Esophagus squamous epithelium (tissue), 5 donors: Measurements from ENCODE around the gene RET. TPM values are rescaled to one million over a fixed set of nuclear protein-coding genes. Genes with fewer than 3 reads are reported as not detected.

Source experiments
- DNase-seq: peaks from one replicate; lab custom pipeline; 2025; lab: John Stamatoyannopoulos, UW
- H3K27ac ChIP-seq, 4 donors: fragments of 200-600 bp; sonication (generic); one replicate each; pipeline ENCODE4 v1.5.1; 2016 to 2019; ENCODE audit warnings: mild to moderate bottlenecking in 1 of 4
- H3K27me3 ChIP-seq, 4 donors: fragments of 200-600 bp; sonication (generic); 1 replicate in 3 of 4; 2 replicates in 1 of 4; pipeline versions ENCODE4 v1.5.1 to v1.6.0; 2017 to 2021; ENCODE audit warnings: antibody characterized with exemption in 1 of 4
- H3K36me3 ChIP-seq, 3 donors: fragments of 200-600 bp; sonication (generic); one replicate each; pipeline ENCODE4 v1.5.1; 2016 to 2019
- H3K4me1 ChIP-seq, 3 donors: fragments of 200-600 bp; sonication (generic); one replicate each; pipeline ENCODE4 v1.5.1; 2017 to 2019
- H3K4me3 ChIP-seq, 4 donors: fragments of 200-600 bp; sonication (generic); 1 replicate in 3 of 4; 2 replicates in 1 of 4; pipeline ENCODE4 v1.5.1; 2016 to 2019; ENCODE audit warnings: mild to moderate bottlenecking in 2 of 4, moderate library complexity in 1 of 4
- H3K9me3 ChIP-seq, 3 donors: fragments of 200-600 bp; sonication (generic); one replicate each; pipeline ENCODE4 v1.5.1; 2016 to 2019
- POLR2A ChIP-seq, 4 donors: fragments of 450-650 bp; IDR thresholded peaks; one replicate each; pipeline ENCODE4 v1.6.1; 2017; ENCODE audit warnings: antibody characterized with exemption in 4 of 4, mild to moderate bottlenecking in 4 of 4, moderate library complexity in 3 of 4
- WGBS, 2 donors: methylation state at CpG; one replicate each; pipeline ENCODE4 v1.1.5; 2018; 5-methylcytosine and 5-hydroxymethylcytosine counted together
- intact Hi-C: fragments of 100-400 bp; cut with DNase I; formaldehyde crosslinking; loops from one replicate; pipeline ENCODE4 v1.15.0; 2022
- total RNA-seq, 4 donors: library from RNA; depleted of rRNA; stranded (reverse); fragments of >200 nt; gene quantifications; one replicate each; pipeline ENCODE4 v1.1.0, GENCODE V29; 2016
- TF ChIP-seq, protein P1 (sequence below), 6 experiments: fragments of 450-650 bp in 4 of 6; fragments of 200-600 bp in 2 of 6; sonication (generic) in 2 of 6; IDR thresholded peaks; one replicate each; pipeline ENCODE4 v1.5.1; 2016 to 2019; ENCODE audit warnings: antibody characterized with exemption in 6 of 6, mild to moderate bottlenecking in 4 of 6, moderate library complexity in 4 of 6
- donor health status: DM: yes; HTN: yes; CAD: no.

The RET gene
- total RNA-seq, 4 donors from 2014 or later, result 0.04 to 0.19 (median 0.11) TPM

DNA sequence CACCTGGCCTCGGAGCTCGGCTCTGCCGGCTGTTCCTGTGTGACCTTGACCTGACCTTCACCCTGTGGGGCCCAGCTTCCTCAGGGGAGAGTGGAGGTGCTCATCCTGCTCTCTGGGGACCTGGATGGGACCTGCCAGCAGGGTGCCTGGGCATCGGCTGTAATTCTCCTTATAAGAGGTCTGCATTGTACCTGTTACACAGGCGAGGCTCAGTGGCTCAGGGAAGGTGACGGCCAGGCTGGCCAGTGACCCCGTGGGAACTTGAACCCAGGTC lies 29.0 kb downstream of the RET start:
- WGBS, 2 donors, result 5 to 30% methylated on average over 2 to 3 of the region's 7 CpGs
- Histone ChIP-seq H3K4me1 (peaks cover 9 to 34% (median 28%) of the 10 kb centered on the region in 3 donors), H3K27ac (no peak overlapping the region), H3K9me3 (no peaks in the 10 kb centered on the region), H3K27me3 (peaks cover 0 to 43% (median 5%) of the 10 kb centered on the region in 4 donors), H3K4me3 (peak overlapping the region in 1 of 4 donors; percentile 76), H3K36me3 (no peaks in the 10 kb centered on the region)
- no peak for DNase-seq
- TF ChIP-seq, protein P1, sequence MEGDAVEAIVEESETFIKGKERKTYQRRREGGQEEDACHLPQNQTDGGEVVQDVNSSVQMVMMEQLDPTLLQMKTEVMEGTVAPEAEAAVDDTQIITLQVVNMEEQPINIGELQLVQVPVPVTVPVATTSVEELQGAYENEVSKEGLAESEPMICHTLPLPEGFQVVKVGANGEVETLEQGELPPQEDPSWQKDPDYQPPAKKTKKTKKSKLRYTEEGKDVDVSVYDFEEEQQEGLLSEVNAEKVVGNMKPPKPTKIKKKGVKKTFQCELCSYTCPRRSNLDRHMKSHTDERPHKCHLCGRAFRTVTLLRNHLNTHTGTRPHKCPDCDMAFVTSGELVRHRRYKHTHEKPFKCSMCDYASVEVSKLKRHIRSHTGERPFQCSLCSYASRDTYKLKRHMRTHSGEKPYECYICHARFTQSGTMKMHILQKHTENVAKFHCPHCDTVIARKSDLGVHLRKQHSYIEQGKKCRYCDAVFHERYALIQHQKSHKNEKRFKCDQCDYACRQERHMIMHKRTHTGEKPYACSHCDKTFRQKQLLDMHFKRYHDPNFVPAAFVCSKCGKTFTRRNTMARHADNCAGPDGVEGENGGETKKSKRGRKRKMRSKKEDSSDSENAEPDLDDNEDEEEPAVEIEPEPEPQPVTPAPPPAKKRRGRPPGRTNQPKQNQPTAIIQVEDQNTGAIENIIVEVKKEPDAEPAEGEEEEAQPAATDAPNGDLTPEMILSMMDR (IDR thresholded peaks at IDR 0.05), result no peak
- no peak for TF ChIP-seq POLR2A (IDR thresholded peaks at IDR 0.05)
- intact Hi-C loops, result no loop called here

DNA sequence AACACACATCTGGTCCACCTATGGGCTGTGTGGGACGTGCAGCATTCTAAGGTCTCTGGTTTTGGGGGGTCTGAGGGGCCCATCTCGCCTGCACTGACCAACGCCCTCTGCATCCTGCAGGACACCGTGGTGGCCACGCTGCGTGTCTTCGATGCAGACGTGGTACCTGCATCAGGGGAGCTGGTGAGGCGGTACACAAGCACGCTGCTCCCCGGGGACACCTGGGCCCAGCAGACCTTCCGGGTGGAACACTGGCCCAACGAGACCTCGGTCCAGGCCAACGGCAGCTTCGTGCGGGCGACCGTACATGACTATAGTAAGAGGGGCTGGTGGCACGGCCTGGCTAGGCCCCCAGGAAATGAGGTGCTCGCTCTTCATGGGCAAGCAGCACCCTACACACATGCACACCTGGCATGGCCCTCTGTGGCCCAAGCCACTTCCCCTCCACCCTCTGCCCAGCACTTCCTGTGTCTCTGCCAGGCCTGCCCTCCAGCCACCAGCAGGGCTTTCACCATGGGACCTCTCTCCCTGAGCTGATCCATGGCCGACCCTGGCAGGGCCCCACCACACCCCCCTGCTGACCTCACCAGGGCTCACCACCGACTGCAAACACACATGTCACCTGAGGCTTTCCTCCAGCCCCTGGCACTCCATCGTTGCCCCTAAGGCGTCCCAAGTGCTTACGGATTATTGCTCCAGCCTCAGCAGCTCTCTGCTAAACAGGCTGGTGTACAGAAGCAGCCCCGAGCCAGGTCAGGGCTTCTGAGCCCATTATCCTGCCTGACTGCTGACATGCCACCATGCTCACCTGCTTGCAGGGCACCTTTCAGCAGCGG lies 29.6 kb downstream of the RET start:
- Histone ChIP-seq H3K27me3 (peaks cover 0 to 38% (median 5%) of the 10 kb centered on the region in 4 donors), H3K4me1 (peaks cover 9 to 40% (median 31%) of the 10 kb centered on the region in 3 donors), H3K27ac (no peak overlapping the region), H3K36me3 (no peaks in the 10 kb centered on the region), H3K9me3 (no peaks in the 10 kb centered on the region), H3K4me3 (no peak overlapping the region)
- no peak for DNase-seq
- intact Hi-C loops, result no loop called here
- WGBS, 2 donors, result 68 to 79% methylated on average over 8 to 18 of the region's 28 CpGs
- TF ChIP-seq, protein P1 (IDR thresholded peaks at IDR 0.05), result no peak
- TF ChIP-seq POLR2A (IDR thresholded peaks at IDR 0.05), result no peak

DNA sequence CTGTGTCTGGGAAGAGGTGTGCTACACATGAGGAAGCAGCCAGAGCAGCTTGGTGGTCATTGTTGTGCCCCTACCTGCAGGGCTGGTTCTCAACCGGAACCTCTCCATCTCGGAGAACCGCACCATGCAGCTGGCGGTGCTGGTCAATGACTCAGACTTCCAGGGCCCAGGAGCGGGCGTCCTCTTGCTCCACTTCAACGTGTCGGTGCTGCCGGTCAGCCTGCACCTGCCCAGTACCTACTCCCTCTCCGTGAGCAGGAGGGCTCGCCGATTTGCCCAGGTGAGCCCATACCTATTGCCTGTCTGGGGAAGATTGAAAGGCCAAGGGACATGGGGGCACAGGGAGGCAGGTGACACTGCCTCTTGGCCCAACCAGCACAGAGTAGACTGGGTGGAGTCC lies 32.1 kb downstream of the RET start:
- no peaks in the 10 kb centered on the region for H3K36me3 ChIP-seq
- H3K9me3 ChIP-seq, result no peaks in the 10 kb centered on the region
- DNase-seq, result no peak
- peaks cover 9 to 40% (median 31%) of the 10 kb centered on the region in 3 donors for H3K4me1 ChIP-seq
- peaks cover 0 to 13% (median 5%) of the 10 kb centered on the region in 4 donors for H3K27me3 ChIP-seq
- no CpG with 5 or more reads among the region's 12 CpGs for WGBS, 2 donors
- TF ChIP-seq, protein P1 (IDR thresholded peaks at IDR 0.05), result no peak
- TF ChIP-seq POLR2A (IDR thresholded peaks at IDR 0.05), result no peak
- intact Hi-C loops, result no loop called here
- H3K4me3 ChIP-seq, result no peak overlapping the region
- H3K27ac ChIP-seq, result no peak overlapping the region

DNA sequence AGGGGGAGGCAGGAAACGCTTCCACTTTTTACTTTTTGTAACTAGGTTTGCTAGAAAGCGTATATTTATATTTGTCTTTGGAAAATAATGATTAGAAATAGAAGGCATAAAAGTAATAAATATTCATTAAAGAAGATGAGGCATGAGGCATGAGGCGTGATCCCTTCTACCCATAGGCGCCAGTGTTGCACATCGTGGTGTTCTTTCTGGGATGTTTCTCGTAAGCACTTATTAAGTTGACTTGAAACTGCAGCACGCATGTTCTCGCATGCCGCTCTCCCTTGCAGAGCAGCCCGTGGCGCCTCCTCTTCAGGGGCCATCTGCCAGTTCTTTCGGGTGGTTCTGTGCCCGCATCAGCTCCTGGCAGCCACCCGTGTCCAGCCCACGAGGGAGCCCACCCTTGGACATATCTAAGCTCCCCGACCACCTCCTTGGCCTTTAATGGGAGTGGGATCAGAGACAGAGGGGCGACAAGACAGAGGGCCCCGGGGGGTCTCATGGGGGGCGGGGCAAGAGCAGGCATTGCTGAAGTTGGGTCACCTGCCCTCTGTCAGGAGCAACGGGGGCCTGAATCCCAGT lies 32.9 kb downstream of the RET start:
- Histone ChIP-seq H3K27ac (no peak overlapping the region), H3K36me3 (no peaks in the 10 kb centered on the region), H3K4me3 (no peak overlapping the region), H3K9me3 (no peaks in the 10 kb centered on the region), H3K27me3 (peaks cover 0 to 5% (median 2%) of the 10 kb centered on the region in 4 donors), H3K4me1 (peaks cover 6 to 35% (median 28%) of the 10 kb centered on the region in 3 donors)
- WGBS, 2 donors, result 30 to 50% methylated on average over 10 to 13 of the region's 20 CpGs
- intact Hi-C loops, result no loop called here
- no peak for TF ChIP-seq POLR2A (IDR thresholded peaks at IDR 0.05)
- TF ChIP-seq, protein P1 (IDR thresholded peaks at IDR 0.05), result no peak
- no peak for DNase-seq
